Stimulated activated CD4-positive, alpha-beta T cell treated with anti-CD3 and anti-CD28 coated beads, Interleukin-1b, Interleukin-23, amount 100 ng/mL, for 24 hours (primary cell): ENCODE measurements around the gene MYBPC1.

Experiments used
- DNase-seq, 4 experiments: peaks; one replicate each; pipeline ENCODE4 v3.0.0-alpha.2; 2020; ENCODE audit warnings: low read depth in 4 of 4, low spot score in 1 of 4

MYBPC1 gene

GRCh38 chr12:101694297-101694848, 99.6 kb downstream of the MYBPC1 start:
- no peak for DNase-seq

DNA sequence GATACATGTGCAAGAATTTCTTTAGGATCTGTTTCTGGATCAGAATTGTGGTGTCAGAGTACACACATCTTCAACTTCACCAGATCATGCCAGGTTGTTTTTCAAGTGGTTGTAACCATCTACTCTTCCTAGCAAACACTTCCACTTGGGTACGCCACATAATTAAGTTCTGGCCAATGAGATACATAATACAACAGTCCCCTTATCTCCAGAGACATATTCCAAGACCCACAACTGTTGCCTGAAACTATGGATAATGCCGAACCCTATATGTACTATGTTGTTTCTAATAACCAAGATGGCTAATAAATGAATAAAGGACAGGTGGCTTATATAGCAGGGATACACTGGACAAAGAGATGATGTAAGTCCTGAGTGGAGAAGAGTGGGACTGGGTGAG, 100.2 kb downstream of the MYBPC1 start:
- no peak for DNase-seq

DNA sequence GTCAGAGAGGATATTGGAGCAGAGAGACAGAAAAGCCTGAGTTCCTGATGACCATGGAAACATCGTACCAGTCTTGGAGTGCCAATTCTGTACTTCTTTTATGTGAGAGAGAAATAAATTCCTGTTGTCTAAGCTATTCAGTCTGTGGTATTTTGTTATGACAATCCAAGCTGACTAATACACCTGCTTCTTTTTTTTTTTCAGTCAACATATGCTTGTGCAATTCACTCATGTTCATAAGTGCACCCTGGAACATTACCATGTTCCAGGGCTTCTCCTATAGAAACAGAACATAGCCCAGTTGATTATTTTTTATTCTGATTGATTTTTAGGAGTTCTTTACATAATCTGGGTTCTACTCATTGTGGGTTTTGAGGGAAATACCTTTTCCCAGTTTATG, 100.9 kb downstream of the MYBPC1 start:
- DNase-seq: no peak

- DNase-seq: no peak
These were observed 101.8 kb downstream of the MYBPC1 start for GRCh38 chr12:101696251-101697196.

DNA sequence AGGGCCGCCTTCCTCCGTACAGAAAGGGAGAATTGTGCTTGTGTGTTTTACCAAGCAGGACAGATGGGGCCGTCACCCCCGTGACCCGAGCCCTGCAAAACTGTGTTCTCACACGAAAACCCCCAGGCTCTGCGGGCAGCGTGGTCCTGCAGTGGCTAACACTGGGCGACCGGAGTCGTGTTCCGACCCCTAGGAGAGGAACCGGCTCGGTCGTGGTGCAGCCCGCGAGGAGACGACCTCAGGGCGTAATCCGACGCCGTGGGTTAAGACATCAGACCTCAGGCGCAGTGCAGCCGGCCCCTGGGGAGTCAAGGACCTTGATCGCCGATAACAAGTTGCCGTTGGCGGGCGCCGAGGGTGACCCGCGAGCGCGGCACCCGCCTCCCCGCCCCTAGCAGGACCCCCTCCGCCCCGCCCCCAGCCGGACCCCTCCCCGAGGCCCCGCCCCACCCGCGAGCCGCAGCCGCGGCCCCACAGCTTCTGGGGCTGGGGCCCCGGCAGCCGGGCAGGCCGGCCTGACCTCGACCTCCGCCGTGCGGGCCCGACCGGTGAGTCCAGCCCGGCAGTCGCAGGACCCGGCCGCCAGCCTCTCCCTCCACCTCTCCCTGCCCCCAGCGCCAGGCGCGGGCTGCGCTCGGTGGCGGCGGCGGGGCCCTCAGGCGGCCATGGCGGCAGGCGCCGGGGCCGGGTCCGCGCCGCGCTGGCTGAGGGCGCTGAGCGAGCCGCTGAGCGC, 102.6 kb downstream of the MYBPC1 start, which contains the start of gene CHPT1:
TSS of gene CHPT1 (plus strand) at position 444 of the 733 bp plus-strand sequence. CDS start at position 666, 222 bp downstream.
- DNase-seq: peak; percentile 31 to 52 (median 39)

DNA sequence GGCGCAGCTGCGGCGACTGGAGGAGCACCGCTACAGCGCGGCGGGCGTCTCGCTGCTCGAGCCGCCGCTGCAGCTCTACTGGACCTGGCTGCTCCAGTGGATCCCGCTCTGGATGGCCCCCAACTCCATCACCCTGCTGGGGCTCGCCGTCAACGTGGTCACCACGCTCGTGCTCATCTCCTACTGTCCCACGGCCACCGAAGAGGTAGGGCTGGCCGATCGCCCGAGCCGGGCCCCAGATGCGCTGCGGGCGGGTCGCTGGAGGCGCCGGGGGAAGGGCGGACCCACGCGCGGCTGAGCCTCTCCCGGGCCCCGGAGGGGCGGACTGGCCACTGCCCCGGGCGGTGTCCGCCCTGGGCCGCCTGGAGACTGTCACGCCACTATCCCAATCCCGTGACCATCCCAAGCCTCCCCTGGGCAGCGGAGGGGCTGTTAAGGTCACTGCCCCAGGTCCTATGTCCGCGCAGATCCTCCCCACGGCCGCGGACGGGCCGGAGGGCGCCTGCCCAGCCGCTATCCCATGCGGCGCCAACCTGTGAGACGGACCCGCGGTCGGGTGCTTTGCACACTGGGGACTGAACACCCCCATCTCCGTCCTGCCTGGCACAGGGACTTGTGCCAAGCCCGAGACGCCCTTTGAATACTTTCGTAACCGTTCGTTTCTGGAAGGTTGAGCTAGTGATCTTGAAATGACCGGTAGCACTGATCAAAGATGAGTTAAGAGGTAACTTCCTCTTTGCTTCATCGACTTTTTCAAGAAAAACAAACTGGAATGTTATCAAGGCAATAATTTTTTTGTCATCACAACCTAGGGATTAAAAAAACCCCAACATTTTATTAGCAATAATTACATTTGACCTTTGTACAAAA, 103.4 kb downstream of the MYBPC1 start:
- peak in 2 of 4 experiments; percentile 3 to 4 for DNase-seq

- DNase-seq: no peak
These were observed 104.1 kb downstream of the MYBPC1 start for GRCh38 chr12:101698800-101699347.

GRCh38 chr12:101700299-101700820, 105.6 kb downstream of the MYBPC1 start:
- DNase-seq: no peak

- no peak for DNase-seq
These were observed 108.7 kb downstream of the MYBPC1 start for GRCh38 chr12:101703487-101703886.

DNA sequence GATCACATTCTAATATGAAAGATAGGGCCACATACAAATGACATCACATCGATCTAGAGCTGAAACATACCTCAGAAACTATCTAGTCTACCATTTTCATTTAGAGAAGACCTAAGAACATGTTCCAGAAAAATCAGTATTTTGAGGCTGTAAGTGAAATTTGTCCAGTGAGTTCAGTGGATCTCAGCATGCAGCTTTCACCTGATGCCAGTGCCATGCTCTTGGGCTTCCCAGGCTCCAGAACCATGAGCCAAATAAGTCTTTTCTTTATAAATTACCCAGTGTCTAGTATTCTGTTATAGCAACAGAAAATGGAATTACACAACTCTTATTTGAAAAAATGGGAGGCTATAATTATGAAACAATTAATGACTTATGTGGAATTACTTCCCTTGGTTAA, 111.6 kb downstream of the MYBPC1 start:
- DNase-seq: no peak

DNA sequence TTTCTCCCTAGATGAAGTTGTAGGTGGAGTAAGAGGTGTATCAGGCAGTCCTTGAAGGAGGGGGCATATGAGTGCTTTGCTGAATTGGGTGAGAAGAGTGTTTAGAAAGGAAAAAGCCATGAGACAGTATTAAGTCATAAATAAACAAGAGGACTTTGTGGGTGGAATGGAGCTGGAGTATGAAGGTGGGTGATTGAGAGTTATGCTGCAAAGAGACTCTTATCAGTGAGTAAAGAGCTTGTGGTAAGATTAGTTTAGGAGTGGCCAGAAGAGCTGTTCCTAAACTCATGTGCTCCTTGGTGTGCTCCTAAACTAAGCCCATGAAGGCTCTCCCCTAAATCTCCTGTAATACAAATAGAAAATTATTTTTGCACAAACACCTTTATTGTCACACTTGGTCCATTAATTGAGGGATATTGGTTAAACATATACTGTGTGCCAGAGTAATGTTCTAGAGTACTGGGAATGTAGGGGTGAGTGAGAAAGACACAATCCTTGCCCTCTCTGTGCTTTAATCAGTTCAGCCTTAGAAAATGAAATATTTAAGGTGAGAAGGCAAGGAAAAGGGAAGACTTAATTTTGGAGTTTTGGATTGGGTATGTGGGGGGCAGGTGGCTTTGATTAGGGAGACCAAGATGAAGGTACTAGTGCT, 112.5 kb downstream of the MYBPC1 start:
- no peak for DNase-seq

GRCh38 chr12:101710288-101710687, 115.5 kb downstream of the MYBPC1 start:
- no peak for DNase-seq

DNA sequence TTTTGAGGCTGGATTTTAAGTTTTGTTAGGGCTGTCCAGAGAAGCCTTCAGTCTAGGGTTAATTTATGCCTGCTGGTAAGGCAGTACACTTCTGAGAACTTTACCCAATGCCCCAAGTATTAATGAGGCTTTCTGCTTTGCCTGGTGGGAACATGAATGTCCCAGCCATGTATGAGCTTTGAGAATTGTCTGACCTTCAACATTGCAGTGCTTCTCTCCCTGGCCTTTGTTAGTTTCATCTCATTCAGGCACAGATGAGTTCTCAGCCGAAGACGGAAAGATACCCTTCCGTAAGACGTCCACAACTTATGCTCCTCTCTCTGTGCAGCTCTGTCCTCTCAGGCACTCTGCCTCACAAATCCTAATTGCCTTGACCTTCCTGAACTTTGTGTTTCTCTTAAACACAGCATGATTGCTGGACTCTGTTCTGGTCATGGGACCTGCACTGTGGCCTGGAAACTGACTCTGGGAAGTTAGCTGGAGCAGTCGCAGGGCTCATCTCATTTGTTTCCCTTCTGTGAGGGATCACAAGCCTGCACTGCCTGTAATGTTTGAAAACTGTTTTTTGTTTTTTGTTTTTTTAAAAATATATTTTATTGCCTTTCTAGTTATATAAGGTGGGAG, 118.4 kb downstream of the MYBPC1 start:
- no peak for DNase-seq

- DNase-seq: no peak
These were observed 119.2 kb downstream of the MYBPC1 start for GRCh38 chr12:101713930-101714329.

DNA sequence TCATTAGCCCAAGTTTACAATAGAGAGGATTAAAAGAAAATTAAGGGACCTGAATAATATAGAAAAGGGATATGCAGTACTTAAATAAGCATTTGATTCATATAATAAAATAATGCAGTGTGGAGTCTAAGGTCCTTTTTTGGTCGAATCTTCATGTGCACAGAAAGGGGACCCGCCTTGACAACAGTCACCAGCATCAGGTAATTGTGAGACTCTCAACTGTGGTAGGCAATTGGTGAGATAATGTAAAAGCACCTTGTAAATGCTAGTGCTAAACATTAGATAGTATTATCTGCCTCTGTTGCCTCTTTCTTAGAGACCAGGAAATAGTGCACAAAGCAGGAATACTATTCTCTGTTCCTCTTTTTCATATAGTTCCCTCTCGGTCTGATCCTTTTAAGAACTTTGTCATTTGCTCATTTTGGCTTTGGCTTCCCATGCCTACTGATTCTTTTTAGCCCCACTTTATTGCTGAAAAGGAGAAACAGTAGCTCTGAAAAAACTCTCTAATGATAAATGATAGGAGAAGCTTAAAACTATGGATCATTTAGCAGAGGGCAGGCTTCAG, 120.2 kb downstream of the MYBPC1 start:
- DNase-seq: no peak

DNA sequence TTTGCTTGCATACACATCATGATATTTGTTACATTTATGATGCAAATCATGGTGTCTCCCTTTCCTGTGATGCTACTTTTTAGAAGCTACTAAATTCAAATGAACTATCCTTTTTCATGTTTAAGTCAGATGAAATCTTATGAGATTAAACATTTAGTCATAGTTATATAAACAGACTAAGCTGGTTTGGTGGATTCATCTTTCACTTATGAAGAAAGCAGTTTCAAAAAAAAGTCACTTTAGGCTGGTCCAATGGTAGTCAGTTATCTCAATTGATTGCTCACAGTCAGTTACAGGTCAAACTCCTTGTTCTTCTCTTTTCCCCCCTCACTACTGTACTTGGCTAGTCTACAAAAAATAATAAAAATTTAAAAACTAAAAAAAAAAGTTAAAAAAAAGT, 124.8 kb downstream of the MYBPC1 start:
- no peak for DNase-seq

- DNase-seq: no peak
These were observed 125.3 kb downstream of the MYBPC1 start for GRCh38 chr12:101720118-101720517.

DNA sequence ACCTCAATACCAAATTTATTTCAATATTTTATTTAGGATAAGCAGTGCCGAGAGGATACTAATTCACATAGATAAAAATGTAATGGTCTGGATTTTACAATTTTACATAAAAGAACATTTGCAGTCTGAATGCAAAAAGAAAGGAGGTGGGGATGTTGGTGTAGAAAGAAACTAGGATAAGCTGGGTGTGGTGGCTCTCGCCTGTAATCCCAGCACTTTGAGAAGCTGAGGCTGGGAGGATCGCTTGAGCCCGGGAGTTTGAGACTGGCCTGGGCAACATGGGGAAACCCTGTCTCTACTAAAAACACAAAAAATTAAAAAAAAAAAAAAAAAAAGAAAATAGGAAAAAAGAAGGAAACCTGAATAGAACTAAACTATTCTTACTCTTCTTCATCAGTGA, 127.6 kb downstream of the MYBPC1 start:
- no peak for DNase-seq

DNA sequence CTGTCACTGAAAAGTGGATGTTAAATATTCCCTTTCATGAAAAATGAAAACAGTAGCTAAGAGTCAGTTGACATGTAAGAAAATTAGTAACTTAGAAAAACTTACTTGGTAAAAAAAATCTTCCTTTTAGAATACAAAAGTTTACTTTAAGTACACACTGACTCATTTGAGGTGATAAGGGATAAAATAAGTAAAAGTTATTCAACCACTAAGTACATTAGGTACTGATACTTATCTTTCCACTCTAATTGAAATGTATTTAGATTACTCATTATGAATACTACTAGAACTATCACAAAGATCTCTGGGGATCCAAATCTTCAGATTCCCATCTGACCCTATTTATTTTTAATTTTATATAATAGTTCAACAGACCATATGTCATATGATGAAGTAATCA, 132.3 kb downstream of the MYBPC1 start:
- no peak for DNase-seq
